Measurements from ENCODE around the gene TCERG1. TPM values are rescaled to one million over a fixed set of nuclear protein-coding genes. Genes with fewer than 3 reads are reported as not detected.
"Not testable (repeated sequence)": the region's sequence is repeated elsewhere in the genome, so short reads cannot be mapped to it uniquely, and the experiment has no call there.

The TCERG1 gene
- total RNA-seq, 1 donor from 2014 or later = 227 TPM

DNA sequence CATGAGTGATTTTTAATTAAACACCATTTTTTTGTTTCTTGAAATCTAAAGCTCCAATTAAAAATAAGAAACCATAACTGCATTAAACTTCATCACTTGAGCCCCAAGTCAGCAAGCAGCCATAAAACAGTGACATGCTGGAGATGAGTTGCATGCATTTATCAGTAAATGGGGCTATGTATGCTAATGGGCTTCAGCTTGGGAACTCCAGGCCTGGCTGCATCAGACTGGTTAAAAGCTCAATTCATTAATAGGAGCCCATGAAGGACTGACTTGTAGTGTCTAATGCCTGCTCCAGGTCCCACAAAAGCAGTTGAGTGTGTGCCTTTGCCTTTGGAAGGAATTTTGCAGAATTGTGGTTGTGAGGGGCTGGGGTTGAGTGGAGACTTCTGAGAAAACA, 102.5 kb downstream of the TCERG1 start:
- Histone ChIP-seq H3K4me3 (no peak overlapping the region), H3K9ac (no peak overlapping the region), H2AFZ (replicated peaks) (no peak overlapping the region), H4K20me1 (ENCODE audit: low read depth) (no peaks in the 10 kb centered on the region), H3F3A (ENCODE audit: low read depth) (no peaks in the 10 kb centered on the region), H3K27me3 (no peaks in the 10 kb centered on the region), H3K9me3 (ENCODE audit: low read depth) (no peaks in the 10 kb centered on the region), H3K36me3 (no peaks in the 10 kb centered on the region), H3K4me2 (no peak overlapping the region), H3K4me1 (no peaks in the 10 kb centered on the region), H3K27ac (no peak overlapping the region), H3K79me2 (ENCODE audit: low read depth) (no peaks in the 10 kb centered on the region)
- Mint-ChIP-seq H3K27ac (no peak overlapping the region), H3K27me3 (ENCODE audit: insufficient read depth, low read depth) (peaks cover 2% of the 10 kb centered on the region), H3K4me1 (no peaks in the 10 kb centered on the region), H3K36me3 (no peaks in the 10 kb centered on the region), H3K4me3 (no peak overlapping the region), H3K9me3 (no peaks in the 10 kb centered on the region)
- TF ChIP-seq, protein P1, sequence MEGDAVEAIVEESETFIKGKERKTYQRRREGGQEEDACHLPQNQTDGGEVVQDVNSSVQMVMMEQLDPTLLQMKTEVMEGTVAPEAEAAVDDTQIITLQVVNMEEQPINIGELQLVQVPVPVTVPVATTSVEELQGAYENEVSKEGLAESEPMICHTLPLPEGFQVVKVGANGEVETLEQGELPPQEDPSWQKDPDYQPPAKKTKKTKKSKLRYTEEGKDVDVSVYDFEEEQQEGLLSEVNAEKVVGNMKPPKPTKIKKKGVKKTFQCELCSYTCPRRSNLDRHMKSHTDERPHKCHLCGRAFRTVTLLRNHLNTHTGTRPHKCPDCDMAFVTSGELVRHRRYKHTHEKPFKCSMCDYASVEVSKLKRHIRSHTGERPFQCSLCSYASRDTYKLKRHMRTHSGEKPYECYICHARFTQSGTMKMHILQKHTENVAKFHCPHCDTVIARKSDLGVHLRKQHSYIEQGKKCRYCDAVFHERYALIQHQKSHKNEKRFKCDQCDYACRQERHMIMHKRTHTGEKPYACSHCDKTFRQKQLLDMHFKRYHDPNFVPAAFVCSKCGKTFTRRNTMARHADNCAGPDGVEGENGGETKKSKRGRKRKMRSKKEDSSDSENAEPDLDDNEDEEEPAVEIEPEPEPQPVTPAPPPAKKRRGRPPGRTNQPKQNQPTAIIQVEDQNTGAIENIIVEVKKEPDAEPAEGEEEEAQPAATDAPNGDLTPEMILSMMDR (IDR thresholded peaks at IDR 0.05) = no peak
- TF ChIP-seq EZH2phosphoT487 (IDR thresholded peaks at IDR 0.05) = no peak
- no peak for TF ChIP-seq EZH2 (IDR thresholded peaks at IDR 0.05)
- no peak for DNase-seq (ENCODE audit: low spot score)

DNA sequence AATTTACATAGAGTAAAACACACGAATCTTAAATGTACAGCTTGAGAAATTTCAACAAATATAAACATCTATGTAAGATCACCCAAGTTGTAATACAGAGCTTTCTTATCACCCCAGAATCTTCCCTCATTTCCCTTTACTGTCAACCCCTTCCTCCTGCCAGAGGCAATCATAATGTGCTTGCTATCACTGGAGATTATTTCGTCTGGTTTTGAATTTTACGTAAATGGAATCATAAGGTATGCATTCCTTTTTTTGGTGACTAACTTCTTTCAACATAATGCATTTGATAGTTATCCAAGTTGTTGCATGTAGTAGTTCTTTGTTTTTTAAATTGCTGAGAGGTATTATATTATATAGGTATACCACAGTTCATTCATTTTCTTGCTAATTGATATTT, 106.3 kb downstream of the TCERG1 start:
- H3K9me3 Mint-ChIP-seq = peaks cover 11% of the 10 kb centered on the region
- H3K4me2 ChIP-seq = no peak overlapping the region
- H3K27me3 Mint-ChIP-seq (ENCODE audit: insufficient read depth, low read depth) = peaks cover 2% of the 10 kb centered on the region
- H3K4me3 ChIP-seq = no peak overlapping the region
- H3K79me2 ChIP-seq (ENCODE audit: low read depth) = no peaks in the 10 kb centered on the region
- no peak overlapping the region for H3K27ac ChIP-seq
- H3K4me3 Mint-ChIP-seq = no peak overlapping the region
- TF ChIP-seq, protein P1 (IDR thresholded peaks at IDR 0.05) = no peak
- TF ChIP-seq EZH2 (IDR thresholded peaks at IDR 0.05) (no peak), EZH2phosphoT487 (IDR thresholded peaks at IDR 0.05) (no peak)
- no peaks in the 10 kb centered on the region for H3K4me1 Mint-ChIP-seq
- no peaks in the 10 kb centered on the region for H4K20me1 ChIP-seq (ENCODE audit: low read depth)
- no peak overlapping the region for H3K9ac ChIP-seq
- no peak for DNase-seq (ENCODE audit: low spot score)
- no peaks in the 10 kb centered on the region for H3K9me3 ChIP-seq (ENCODE audit: low read depth)
- no peak overlapping the region for H3K27ac Mint-ChIP-seq
- H3K36me3 ChIP-seq = no peaks in the 10 kb centered on the region
- no peaks in the 10 kb centered on the region for H3K36me3 Mint-ChIP-seq
- H3K27me3 ChIP-seq = no peaks in the 10 kb centered on the region
- no peak overlapping the region for H2AFZ ChIP-seq (replicated peaks)
- no peaks in the 10 kb centered on the region for H3K4me1 ChIP-seq
- H3F3A ChIP-seq (ENCODE audit: low read depth) = no peaks in the 10 kb centered on the region

DNA sequence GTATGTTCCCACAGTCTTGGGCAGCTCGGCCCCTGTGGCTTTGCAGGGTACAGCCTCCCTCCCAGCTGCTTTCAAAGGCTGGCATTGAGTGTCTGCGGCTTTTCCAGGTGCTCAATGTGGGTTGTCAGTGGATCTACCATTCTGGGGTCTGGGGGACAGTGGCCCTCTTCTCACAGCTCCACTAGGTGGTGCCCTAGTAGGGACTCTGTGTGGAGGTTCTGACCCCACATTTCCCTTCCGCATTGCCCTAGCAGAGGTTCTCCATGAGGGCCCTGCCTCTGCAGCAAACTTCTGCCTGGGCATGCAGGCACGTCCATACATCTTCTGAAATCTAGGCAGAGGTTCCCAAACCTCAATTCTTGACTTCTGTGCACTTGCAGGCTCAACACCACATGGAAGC, 109.8 kb downstream of the TCERG1 start:
- H3K27ac ChIP-seq; H3K27ac Mint-ChIP-seq; H3K27me3 Mint-ChIP-seq (ENCODE audit: insufficient read depth, low read depth); H3K4me2 ChIP-seq; H3K27me3 ChIP-seq; H2AFZ ChIP-seq (replicated peaks); H3K9ac ChIP-seq; H3K4me1 Mint-ChIP-seq; H3K36me3 Mint-ChIP-seq; H3F3A ChIP-seq (ENCODE audit: low read depth); H3K4me3 Mint-ChIP-seq; DNase-seq (ENCODE audit: low spot score); H3K79me2 ChIP-seq (ENCODE audit: low read depth); H3K4me3 ChIP-seq; H3K9me3 ChIP-seq (ENCODE audit: low read depth); H4K20me1 ChIP-seq (ENCODE audit: low read depth); H3K36me3 ChIP-seq: not testable (repeated sequence)
- peaks cover 11% of the 10 kb centered on the region for H3K4me1 ChIP-seq
- H3K9me3 Mint-ChIP-seq = peaks cover 11% of the 10 kb centered on the region

DNA sequence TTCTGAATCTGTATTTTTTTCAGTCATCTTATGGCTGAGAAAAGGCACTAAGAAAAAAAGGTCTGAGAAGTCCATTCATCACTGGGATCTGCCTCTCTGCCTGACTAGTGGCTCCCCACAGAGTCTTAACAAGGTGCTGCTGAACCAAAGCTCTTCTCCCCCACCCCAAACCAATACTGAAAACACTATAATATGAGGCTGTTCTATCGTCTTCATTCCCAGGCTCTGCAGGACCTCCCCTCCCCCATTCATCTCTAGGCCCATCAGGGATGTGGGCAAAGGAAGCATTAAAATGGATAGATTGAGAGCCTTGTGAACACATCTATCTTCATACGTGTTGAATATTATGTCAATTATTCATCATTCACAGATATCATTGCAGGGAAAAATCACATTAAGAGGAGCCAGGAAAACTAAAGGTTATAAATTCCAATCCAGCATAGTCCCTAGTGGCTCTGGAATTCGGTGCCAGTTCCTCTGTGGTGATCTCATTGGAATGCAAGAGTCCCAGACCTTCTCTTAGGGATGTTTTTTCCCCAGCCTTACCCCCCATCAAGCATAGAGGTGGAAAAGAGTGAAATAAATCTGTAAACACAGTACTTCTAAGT, 113.2 kb downstream of the TCERG1 start:
- no peak overlapping the region for H3K4me3 Mint-ChIP-seq
- TF ChIP-seq EZH2phosphoT487 (IDR thresholded peaks at IDR 0.05) (no peak), EZH2 (IDR thresholded peaks at IDR 0.05) (no peak)
- TF ChIP-seq, protein P1 (IDR thresholded peaks at IDR 0.05) = no peak
- Histone ChIP-seq H3K4me3 (no peak overlapping the region), H3K9ac (no peak overlapping the region), H3K27ac (no peak overlapping the region), H4K20me1 (ENCODE audit: low read depth) (no peaks in the 10 kb centered on the region), H3K4me1 (peaks cover 11% of the 10 kb centered on the region), H2AFZ (replicated peaks) (peak overlapping the region; percentile 42), H3K4me2 (peak overlapping the region; percentile 31), H3F3A (ENCODE audit: low read depth) (no peaks in the 10 kb centered on the region), H3K79me2 (ENCODE audit: low read depth) (no peaks in the 10 kb centered on the region), H3K9me3 (ENCODE audit: low read depth) (no peaks in the 10 kb centered on the region), H3K36me3 (no peaks in the 10 kb centered on the region), H3K27me3 (no peaks in the 10 kb centered on the region)
- H3K27ac Mint-ChIP-seq = no peak overlapping the region
- peaks cover 6% of the 10 kb centered on the region for H3K4me1 Mint-ChIP-seq
- H3K9me3 Mint-ChIP-seq = peaks cover 11% of the 10 kb centered on the region
- H3K36me3 Mint-ChIP-seq = no peaks in the 10 kb centered on the region
- DNase-seq (ENCODE audit: low spot score) = peak; percentile 28
- no peaks in the 10 kb centered on the region for H3K27me3 Mint-ChIP-seq (ENCODE audit: insufficient read depth, low read depth)

Small RNA genes within 50 kb of the gene (small RNA-seq; reads per million reads assigned to genes)
- gene RF02271 = not detected

Other genes starting within 250 kb of the TCERG1 start
- 44.3 and 55.0 TPM in 2 replicates for gene RBM27, start 243.7 kb upstream of the TCERG1 start, total RNA-seq (ENCODE audit: low replicate concordance)
- gene POU4F3, start 108.5 kb upstream of the TCERG1 start, total RNA-seq (ENCODE audit: low replicate concordance) = 0.19 and 0.22 TPM in 2 replicates
- not detected in 2 replicates for gene GPR151, start 68.9 kb downstream of the TCERG1 start, total RNA-seq (ENCODE audit: low replicate concordance)